ENCODE results near the gene ATG13.
A peak's percentile ranks its signal among the peaks of the same experiment; 100 is the strongest.

ATG13 gene

DNA sequence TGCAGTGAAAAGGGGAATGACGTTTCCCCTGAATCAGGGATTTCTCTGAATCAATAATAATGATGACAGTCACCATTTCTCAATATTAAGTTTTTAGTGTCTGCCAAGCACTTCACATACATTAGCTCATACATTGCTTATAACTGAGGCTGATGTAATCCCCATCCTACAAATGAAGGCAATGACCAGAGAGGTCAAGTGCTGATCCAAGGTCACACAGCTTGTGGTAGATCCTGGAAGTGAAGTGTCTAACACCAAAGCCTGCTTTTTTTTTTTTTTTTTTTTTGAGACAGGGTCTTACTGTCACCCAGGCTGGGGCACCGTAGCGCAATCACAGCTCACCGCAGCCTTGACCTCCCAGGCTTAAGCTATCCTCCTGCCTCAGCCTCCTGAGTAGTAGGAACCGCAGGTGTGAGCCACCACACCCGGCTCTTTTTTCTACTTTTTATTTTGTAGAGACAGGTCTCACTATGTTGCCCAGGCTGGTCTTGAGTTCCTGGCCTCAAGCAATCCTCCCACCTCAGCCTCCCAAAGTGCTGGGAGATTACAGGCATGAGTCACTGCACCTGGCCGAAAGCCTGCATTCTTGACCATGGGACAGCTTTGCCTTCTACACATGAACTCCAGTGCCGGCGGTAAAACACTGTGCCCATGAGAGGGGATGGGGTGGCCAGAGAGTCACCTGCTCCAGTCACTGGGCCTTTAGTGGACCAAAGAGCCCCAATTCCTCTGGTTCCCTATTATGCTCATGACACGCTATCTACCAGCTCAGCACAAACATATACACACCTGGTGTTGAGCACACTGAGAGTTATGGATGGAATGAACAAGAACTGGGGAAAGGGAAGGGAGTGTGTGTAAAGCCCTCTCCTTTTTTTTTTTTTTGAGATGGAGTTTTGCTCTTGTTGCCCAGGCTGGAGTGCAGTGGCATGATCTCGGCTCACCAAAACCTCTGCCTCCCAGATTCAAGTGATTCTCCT lies 65.7 kb downstream of the ATG13 start:
- H3K4me3 ChIP-seq (replicated peaks; ENCODE audit: low read depth, low read length) = no peak overlapping the region
- TF ChIP-seq, protein P1, sequence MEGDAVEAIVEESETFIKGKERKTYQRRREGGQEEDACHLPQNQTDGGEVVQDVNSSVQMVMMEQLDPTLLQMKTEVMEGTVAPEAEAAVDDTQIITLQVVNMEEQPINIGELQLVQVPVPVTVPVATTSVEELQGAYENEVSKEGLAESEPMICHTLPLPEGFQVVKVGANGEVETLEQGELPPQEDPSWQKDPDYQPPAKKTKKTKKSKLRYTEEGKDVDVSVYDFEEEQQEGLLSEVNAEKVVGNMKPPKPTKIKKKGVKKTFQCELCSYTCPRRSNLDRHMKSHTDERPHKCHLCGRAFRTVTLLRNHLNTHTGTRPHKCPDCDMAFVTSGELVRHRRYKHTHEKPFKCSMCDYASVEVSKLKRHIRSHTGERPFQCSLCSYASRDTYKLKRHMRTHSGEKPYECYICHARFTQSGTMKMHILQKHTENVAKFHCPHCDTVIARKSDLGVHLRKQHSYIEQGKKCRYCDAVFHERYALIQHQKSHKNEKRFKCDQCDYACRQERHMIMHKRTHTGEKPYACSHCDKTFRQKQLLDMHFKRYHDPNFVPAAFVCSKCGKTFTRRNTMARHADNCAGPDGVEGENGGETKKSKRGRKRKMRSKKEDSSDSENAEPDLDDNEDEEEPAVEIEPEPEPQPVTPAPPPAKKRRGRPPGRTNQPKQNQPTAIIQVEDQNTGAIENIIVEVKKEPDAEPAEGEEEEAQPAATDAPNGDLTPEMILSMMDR (IDR thresholded peaks at IDR 0.05; ENCODE audit: low read depth, low read length, missing control alignments) = no peak
- no peak for DNase-seq (ENCODE audit: extremely low read depth, low read depth)

DNA sequence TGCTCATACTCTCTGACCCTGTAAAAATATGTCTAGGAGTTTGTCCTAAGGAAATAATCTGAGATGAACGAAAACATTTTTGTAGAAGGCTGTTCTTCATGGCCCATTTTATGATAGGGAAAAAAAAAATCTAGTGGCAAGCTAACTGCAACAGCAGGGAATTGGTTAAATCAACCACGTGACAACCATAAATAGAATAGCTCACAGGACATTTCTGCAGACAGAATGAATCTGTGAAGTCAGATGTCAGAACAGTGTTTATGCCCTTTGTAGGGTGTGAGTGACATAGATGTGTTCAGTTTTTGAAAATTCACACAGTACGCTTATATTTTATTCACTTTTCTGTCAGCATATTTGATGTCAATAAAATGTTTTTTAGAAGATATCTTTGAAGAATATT lies 67.0 kb downstream of the ATG13 start:
- no peak for DNase-seq (ENCODE audit: extremely low read depth, low read depth)
- no peak overlapping the region for H3K4me3 ChIP-seq (replicated peaks; ENCODE audit: low read depth, low read length)
- TF ChIP-seq, protein P1 (IDR thresholded peaks at IDR 0.05; ENCODE audit: low read depth, low read length, missing control alignments) = no peak

DNA sequence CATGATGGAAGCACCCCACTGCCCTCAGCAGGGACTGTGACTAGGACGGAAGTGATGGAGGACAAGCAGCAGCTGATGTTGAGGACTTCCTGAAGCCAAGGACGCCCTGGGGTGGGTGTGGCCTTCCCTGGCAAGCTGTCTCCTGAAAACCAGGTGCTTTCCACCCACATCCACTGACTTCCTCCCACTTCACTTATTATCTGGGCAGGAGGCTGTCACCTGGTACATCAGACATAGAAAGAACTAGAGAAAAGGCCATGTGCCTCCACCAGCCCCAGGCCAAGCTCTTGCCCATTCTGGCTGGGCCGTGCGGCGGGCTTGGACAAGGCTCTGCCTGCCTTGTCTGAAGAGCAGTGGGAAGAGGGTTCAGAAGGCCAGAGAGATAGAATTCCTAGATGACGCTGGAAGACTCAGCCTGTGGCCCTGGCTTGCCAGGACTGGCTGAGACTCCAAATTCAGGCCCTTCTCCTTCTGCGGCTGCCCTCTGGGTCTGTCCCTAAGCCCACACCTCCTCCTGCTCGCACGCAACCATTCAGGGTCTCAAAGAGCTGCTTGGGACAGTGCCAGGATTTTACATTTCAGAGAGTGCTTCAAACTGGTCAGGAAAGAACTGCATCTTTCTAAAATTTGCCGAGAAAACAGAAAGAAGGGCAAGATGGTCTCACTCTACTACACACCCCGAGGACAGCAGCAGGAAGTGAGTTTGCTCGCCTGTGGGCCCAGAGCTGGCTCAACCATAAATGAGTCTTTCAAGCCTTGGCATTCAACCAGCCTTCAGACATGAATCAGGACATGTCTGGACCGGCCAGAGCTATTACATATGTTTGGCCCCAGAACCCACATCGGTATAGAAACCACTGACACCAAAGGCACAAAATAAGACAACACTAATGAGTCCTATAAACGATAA lies 69.8 kb downstream of the ATG13 start:
- H3K4me3 ChIP-seq (replicated peaks; ENCODE audit: low read depth, low read length) = no peak overlapping the region
- TF ChIP-seq, protein P1 (IDR thresholded peaks at IDR 0.05; ENCODE audit: low read depth, low read length, missing control alignments) = no peak
- peak; percentile 38 for DNase-seq (ENCODE audit: extremely low read depth, low read depth)

DNA sequence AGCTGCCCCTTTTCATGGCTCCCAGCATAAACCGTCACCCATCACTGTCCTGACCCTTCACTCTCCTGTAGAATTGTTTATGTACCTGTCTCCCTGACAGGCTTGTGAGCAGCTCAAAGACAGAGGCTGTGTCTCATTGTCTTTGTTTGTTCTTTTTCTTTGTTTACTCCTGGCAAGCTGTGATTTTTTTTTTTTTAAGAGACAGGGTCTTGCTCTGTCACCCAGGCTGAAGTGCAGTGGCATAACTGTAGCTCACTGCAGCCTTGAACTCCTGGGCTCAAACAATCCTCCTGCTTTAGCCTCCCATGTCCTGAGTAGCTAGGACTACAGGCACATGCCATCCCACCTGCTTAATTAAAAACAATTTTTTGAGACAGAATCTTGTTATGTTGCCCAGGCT lies 73.3 kb downstream of the ATG13 start:
- no peak overlapping the region for H3K4me3 ChIP-seq (replicated peaks; ENCODE audit: low read depth, low read length)
- TF ChIP-seq, protein P1 (IDR thresholded peaks at IDR 0.05; ENCODE audit: low read depth, low read length, missing control alignments) = no peak
- DNase-seq (ENCODE audit: extremely low read depth, low read depth) = no peak

DNA sequence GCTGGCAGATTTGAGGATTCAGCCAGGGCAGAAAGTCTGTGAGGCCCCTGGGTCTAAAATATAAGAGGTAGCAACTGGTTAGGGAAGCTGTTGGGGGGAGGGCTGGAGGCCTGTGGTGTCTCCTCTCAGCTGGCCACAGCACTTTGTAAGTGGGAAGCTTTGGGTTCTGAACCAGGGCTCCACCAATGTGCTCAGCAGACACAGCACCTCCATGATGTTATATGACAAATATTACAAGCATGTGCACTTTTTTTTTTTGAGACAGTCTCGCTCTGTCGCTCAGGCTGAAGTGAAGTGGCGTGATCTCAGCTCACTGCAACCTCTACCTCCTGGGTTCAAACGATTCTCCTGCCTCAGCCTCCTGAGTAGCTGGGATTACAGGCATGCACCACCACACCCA lies 75.1 kb downstream of the ATG13 start:
- TF ChIP-seq, protein P1 (IDR thresholded peaks at IDR 0.05; ENCODE audit: low read depth, low read length, missing control alignments) = no peak
- H3K4me3 ChIP-seq (replicated peaks; ENCODE audit: low read depth, low read length) = no peak overlapping the region
- no peak for DNase-seq (ENCODE audit: extremely low read depth, low read depth)

DNA sequence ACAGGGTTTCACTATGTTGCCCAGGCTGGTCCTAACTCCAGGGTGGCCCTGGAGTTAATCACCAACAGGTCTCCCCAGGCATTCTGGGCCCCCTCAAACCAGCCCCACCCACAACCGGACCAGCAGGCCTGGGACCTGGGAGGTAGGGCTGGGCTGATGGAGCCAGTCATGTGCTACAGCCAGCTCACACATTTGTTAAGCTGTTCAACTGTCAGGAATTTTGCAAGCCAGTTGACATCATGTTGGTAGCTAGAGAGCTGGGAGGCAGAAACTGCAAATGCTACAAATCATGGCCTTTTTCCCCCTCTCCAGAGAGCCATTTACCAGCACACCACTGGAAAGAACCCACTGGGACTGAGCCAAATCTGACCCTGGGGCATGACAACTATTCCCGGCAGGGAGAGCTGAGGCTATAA lies 76.3 kb downstream of the ATG13 start:
- no peak for DNase-seq (ENCODE audit: extremely low read depth, low read depth)
- TF ChIP-seq, protein P1 (IDR thresholded peaks at IDR 0.05; ENCODE audit: low read depth, low read length, missing control alignments) = no peak
- no peak overlapping the region for H3K4me3 ChIP-seq (replicated peaks; ENCODE audit: low read depth, low read length)

Measured in HFF-Myc (cell line).